ENCODE measurements around the gene F2. TPM values are rescaled to one million over a fixed set of nuclear protein-coding genes. Genes with fewer than 3 reads are reported as not detected.
A peak's percentile ranks its signal among the peaks of the same experiment; 100 is the strongest.

Gene F2
- total RNA-seq, 1 donor from 2014 or later: 0.29 TPM

DNA sequence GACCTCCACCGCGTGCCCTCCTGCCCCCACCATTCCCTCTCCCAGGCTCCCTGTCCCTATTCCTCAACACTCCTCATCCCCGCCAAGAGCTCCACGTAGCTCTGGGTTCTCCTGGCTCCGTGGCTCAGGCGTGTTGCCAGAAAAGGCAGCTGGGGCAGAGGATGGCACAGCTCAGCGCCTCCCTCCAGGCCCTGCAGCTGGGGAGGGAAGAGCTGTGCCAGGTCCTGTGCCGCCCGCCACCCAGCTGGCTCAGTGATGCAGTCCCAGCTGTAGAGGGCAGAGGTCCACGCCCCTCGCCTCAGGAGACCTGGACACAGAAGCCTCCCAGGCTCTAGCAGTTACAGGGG lies 22.8 kb upstream of the F2 start:
- Mint-ChIP-seq H3K27ac (ENCODE audit: unreplicated experiment) (no peak overlapping the region), H3K4me1 (ENCODE audit: low read depth, unreplicated experiment) (peaks cover 11% of the 10 kb centered on the region), H3K36me3 (ENCODE audit: unreplicated experiment) (no peaks in the 10 kb centered on the region), H3K9me3 (ENCODE audit: unreplicated experiment) (peaks cover 1% of the 10 kb centered on the region), H3K4me3 (ENCODE audit: unreplicated experiment) (no peak overlapping the region), H3K27me3 (ENCODE audit: unreplicated experiment) (peaks cover 12% of the 10 kb centered on the region)
- DNase-seq: no peak
- TF ChIP-seq, protein P1, sequence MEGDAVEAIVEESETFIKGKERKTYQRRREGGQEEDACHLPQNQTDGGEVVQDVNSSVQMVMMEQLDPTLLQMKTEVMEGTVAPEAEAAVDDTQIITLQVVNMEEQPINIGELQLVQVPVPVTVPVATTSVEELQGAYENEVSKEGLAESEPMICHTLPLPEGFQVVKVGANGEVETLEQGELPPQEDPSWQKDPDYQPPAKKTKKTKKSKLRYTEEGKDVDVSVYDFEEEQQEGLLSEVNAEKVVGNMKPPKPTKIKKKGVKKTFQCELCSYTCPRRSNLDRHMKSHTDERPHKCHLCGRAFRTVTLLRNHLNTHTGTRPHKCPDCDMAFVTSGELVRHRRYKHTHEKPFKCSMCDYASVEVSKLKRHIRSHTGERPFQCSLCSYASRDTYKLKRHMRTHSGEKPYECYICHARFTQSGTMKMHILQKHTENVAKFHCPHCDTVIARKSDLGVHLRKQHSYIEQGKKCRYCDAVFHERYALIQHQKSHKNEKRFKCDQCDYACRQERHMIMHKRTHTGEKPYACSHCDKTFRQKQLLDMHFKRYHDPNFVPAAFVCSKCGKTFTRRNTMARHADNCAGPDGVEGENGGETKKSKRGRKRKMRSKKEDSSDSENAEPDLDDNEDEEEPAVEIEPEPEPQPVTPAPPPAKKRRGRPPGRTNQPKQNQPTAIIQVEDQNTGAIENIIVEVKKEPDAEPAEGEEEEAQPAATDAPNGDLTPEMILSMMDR (IDR thresholded peaks at IDR 0.05; ENCODE audit: partially characterized antibody, unreplicated experiment): no peak

DNA sequence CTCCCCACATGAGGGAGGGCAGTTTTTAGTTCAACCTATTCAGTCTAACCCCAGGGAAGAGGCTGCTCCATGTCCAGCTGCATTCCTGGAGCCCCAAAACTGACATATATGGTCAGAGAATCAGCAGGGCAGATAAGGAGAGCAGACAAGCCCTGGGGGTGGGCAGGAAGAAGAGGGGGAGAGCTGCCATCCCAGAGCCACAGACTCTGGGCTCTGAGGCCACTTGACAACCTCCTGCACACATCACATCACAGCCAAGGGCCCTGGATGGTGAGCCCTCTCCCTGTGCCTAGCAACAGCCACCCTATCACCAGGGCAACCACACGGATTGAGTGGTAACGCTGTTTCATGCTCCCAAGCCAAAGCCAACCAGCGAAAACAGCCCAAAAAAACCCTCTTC lies 21.7 kb upstream of the F2 start:
- H3K9me3 Mint-ChIP-seq (ENCODE audit: unreplicated experiment): peaks cover 1% of the 10 kb centered on the region
- peak overlapping the region; percentile 21 for H3K27ac Mint-ChIP-seq (ENCODE audit: unreplicated experiment)
- peaks cover 12% of the 10 kb centered on the region for H3K27me3 Mint-ChIP-seq (ENCODE audit: unreplicated experiment)
- H3K36me3 Mint-ChIP-seq (ENCODE audit: unreplicated experiment): no peaks in the 10 kb centered on the region
- peaks cover 13% of the 10 kb centered on the region for H3K4me1 Mint-ChIP-seq (ENCODE audit: low read depth, unreplicated experiment)
- no peak overlapping the region for H3K4me3 Mint-ChIP-seq (ENCODE audit: unreplicated experiment)
- DNase-seq: no peak
- TF ChIP-seq, protein P1 (IDR thresholded peaks at IDR 0.05; ENCODE audit: partially characterized antibody, unreplicated experiment): no peak

DNA sequence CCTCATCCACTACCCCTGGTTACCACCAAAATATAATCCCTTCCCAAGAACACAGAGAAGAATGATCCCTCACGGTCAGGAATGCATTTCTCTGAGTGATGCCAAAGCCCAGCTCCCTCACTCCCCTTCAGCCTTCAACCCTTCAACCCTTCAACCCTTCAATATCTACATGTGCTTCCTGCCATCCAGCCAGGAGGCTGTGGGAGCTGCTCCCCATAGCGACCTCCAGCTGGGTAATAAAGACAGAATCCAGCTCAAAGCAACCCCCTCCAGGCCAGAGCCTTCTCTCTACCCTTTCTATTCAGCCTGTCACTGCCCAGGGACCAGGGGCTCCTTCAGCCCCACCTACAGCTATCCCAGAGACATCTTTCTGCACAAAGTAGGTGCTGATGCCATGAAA lies 21.3 kb upstream of the F2 start:
- DNase-seq: no peak
- Mint-ChIP-seq H3K4me3 (ENCODE audit: unreplicated experiment) (peak overlapping the region; percentile 25), H3K27ac (ENCODE audit: unreplicated experiment) (peak overlapping the region; percentile 21), H3K27me3 (ENCODE audit: unreplicated experiment) (peaks cover 12% of the 10 kb centered on the region), H3K4me1 (ENCODE audit: low read depth, unreplicated experiment) (peaks cover 13% of the 10 kb centered on the region), H3K36me3 (ENCODE audit: unreplicated experiment) (no peaks in the 10 kb centered on the region), H3K9me3 (ENCODE audit: unreplicated experiment) (peaks cover 1% of the 10 kb centered on the region)
- TF ChIP-seq, protein P1 (IDR thresholded peaks at IDR 0.05; ENCODE audit: partially characterized antibody, unreplicated experiment): no peak

DNA sequence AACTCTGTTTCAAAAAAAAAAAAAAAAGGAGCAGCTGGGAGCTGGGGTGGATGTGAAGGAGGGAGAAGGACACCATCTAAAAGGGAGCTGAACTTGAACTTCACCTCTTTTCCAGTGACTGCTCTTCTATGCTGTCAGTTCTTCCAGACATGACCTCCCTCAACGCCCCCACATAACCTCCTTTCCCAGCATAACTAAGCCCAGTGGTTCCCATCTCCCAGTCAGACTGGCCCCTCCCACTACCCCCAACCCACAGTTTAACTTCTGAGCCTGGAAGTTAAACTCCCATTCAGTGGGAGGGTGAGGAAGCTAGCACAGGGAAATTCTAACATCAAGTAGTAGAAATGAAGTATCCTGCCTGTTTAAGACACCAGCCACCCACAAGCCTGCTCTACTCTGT lies 20.4 kb upstream of the F2 start:
- TF ChIP-seq, protein P1 (IDR thresholded peaks at IDR 0.05; ENCODE audit: partially characterized antibody, unreplicated experiment): no peak
- Mint-ChIP-seq H3K27me3 (ENCODE audit: unreplicated experiment) (peaks cover 12% of the 10 kb centered on the region), H3K4me1 (ENCODE audit: low read depth, unreplicated experiment) (peaks cover 13% of the 10 kb centered on the region), H3K9me3 (ENCODE audit: unreplicated experiment) (peaks cover 1% of the 10 kb centered on the region), H3K27ac (ENCODE audit: unreplicated experiment) (no peak overlapping the region), H3K4me3 (ENCODE audit: unreplicated experiment) (no peak overlapping the region), H3K36me3 (ENCODE audit: unreplicated experiment) (no peaks in the 10 kb centered on the region)
- no peak for DNase-seq

DNA sequence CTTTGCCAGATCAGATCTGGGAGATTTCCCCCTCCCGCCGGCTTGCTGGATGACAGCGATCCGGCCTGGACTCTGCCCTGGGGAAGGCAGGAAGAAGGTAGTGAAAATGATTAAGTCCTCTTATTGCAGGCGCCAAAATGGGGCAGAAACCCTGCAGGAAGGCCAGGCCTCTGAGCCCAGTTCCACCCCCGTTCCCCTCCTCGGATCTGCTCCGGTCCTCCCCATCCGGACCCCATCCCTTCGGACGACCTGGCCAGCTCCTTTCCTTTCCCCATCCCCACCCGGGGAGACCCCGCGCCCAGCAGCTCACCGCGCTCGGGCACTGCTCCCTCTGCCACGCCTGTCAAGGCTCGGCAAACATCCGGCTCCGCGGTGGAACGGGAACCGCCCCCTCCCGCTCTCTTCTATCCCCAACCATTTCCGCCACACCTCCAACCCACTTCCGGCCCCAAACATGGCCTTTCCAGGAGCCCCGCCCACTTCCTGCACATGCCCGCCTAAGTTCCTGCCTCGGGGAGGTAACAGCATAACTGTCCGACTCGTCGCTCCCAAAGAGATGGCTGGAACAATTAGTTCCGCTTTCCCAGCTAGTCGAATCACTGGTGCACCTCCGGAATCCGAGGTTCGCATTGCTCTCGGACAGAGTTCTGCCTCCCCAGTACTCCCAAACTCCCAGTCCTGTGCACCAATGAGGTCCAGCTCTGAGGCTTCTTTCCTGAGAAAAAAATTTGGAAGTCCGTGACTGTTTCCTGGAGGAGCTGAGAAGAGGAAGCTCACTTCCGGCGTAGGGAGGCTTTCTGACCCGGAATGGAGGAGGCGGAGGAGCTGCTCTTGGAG lies 18.6 kb upstream of the F2 start, which contains the start of the genes ARHGAP1 and ZNF408:
Gene ARHGAP1, minus strand, starts transcription at position 379 of the 837 bp plus-strand sequence. CDS start 4,512 bp downstream, outside the sequence.
Gene ZNF408, plus strand, starts transcription at position 791 of the 837 bp plus-strand sequence. Its CDS starts 17 bp downstream, at position 808.
- peaks cover 10% of the 10 kb centered on the region for H3K27me3 Mint-ChIP-seq (ENCODE audit: unreplicated experiment)
- H3K9me3 Mint-ChIP-seq (ENCODE audit: unreplicated experiment): peaks cover 2% of the 10 kb centered on the region
- peak; percentile 98 for DNase-seq
- H3K27ac Mint-ChIP-seq (ENCODE audit: unreplicated experiment): peak within 1 kb of the TSS; percentile 100
- peaks cover 6% of the 10 kb centered on the region for H3K4me1 Mint-ChIP-seq (ENCODE audit: low read depth, unreplicated experiment)
- H3K36me3 Mint-ChIP-seq (ENCODE audit: unreplicated experiment): no peaks in the 10 kb centered on the region
- TF ChIP-seq, protein P1 (IDR thresholded peaks at IDR 0.05; ENCODE audit: partially characterized antibody, unreplicated experiment): no peak
- peak within 1 kb of the TSS; percentile 97 for H3K4me3 Mint-ChIP-seq (ENCODE audit: unreplicated experiment)
